GM12878 (cell line): ENCODE measurements around the gene SSRP1.

Source experiments
- BHLHE40 ChIP-seq, 2 experiments: fragments of 450-650 bp in 1 of 2; IDR thresholded peaks; 2 replicates each; pipeline ENCODE4 v1.6.1; 2011 to 2017; ENCODE audit warnings: low read depth in 2 of 2, borderline replicate concordance in 1 of 2, improper control_type of control experiment in 1 of 2, low read length in 1 of 2, mild to moderate bottlenecking in 1 of 2
- CTCF ChIP-seq, 3 experiments: IDR thresholded peaks in 2 of 3; conservative IDR thresholded peaks in 1 of 3; 2 replicates each; pipeline ENCODE4 v1.5.1; 2011; ENCODE audit warnings: low read depth in 3 of 3, low read length in 3 of 3, mild to moderate bottlenecking in 3 of 3, control low read depth in 2 of 3, moderate library complexity in 2 of 3, inconsistent platforms in 1 of 3, mixed read lengths in 1 of 3; ENCODE audit not compliant: control insufficient read depth in 2 of 3, insufficient read depth in 1 of 3; ENCODE audit errors: extremely low read depth in 1 of 3
- ETV6 ChIP-seq, 2 experiments: fragments of 450-650 bp in 1 of 2; IDR thresholded peaks in 1 of 2; conservative IDR thresholded peaks in 1 of 2; 2 replicates each; pipeline ENCODE4 v1.6.1; 2014; ENCODE audit warnings: antibody characterized with exemption in 1 of 2, borderline replicate concordance in 1 of 2, low read depth in 1 of 2, mild to moderate bottlenecking in 1 of 2, moderate library complexity in 1 of 2
- POLR2AphosphoS5 ChIP-seq: IDR thresholded peaks from 2 replicates; pipeline ENCODE4 v1.6.1; 2011; ENCODE audit warnings: mild to moderate bottlenecking, low read length, inconsistent platforms
- SMC3 ChIP-seq: IDR thresholded peaks from 2 replicates; pipeline ENCODE4 v1.6.1; 2011; ENCODE audit warnings: low read length, improper control_type of control experiment, borderline replicate concordance
- SUPT20H ChIP-seq: IDR thresholded peaks from 2 replicates; pipeline ENCODE4 v1.6.1; 2011; ENCODE audit warnings: low read depth, mild to moderate bottlenecking, low read length, moderate library complexity, borderline replicate concordance; ENCODE audit not compliant: control insufficient read depth

- TF ChIP-seq ETV6 (conservative IDR thresholded peaks at IDR 0.05 in 1 of 2, IDR thresholded peaks at IDR 0.05 in 1 of 2; ENCODE audit: borderline replicate concordance in 1 of 2, low read depth in 1 of 2) (no peak), SMC3 (no peak), CTCF (IDR thresholded peaks at IDR 0.05 in 2 of 3, conservative IDR thresholded peaks at IDR 0.05 in 1 of 3; ENCODE audit: control insufficient read depth in 2 of 3, extremely low read depth in 1 of 3, insufficient read depth in 1 of 3, low read depth in 3 of 3, low read length in 3 of 3) (no peak), POLR2AphosphoS5 (no peak), BHLHE40 (IDR thresholded peaks at IDR 0.05; ENCODE audit: borderline replicate concordance in 1 of 2, low read depth in 2 of 2, low read length in 1 of 2) (no peak), SUPT20H (no peak)
Observed at GRCh38 chr11:57364851-57365660, 29.4 kb upstream of the SSRP1 start.
